ENCODE results near the gene CCDC7. TPM values are rescaled to one million over a fixed set of nuclear protein-coding genes. Genes with fewer than 3 reads are reported as not detected.
"Not testable (repeated sequence)": the region's sequence is repeated elsewhere in the genome, so short reads cannot be mapped to it uniquely, and the experiment has no call there.

Gene CCDC7
- 1 to 10 TPM; 1.8 to 6.8 (median 3.9) TPM for polyA plus RNA-seq (ENCODE audit: insufficient read length in 10 of 10)
- long read RNA-seq, donor 1 = 0 reads
- long read RNA-seq, donor 2 = 0 reads
- long read RNA-seq, donor 3 = 0 reads
- long read RNA-seq, donor 4 = 0 reads
- long read RNA-seq, donor 5 = 0 reads
- long read RNA-seq, donor 6 = 0 reads
- long read RNA-seq, donor 7 = 0 reads
- long read RNA-seq, donor 8 = 0 reads
- long read RNA-seq, donor 9 = 0 reads

GRCh38 chr10:32445740-32446535, at the start of gene CCDC7:
CCDC7 (plus strand) TSS chr10:32446140; CDS start chr10:32451643, 5,503 bp downstream.
- DNase-seq = peak; percentile 92 to 97 (median 96)

DNA sequence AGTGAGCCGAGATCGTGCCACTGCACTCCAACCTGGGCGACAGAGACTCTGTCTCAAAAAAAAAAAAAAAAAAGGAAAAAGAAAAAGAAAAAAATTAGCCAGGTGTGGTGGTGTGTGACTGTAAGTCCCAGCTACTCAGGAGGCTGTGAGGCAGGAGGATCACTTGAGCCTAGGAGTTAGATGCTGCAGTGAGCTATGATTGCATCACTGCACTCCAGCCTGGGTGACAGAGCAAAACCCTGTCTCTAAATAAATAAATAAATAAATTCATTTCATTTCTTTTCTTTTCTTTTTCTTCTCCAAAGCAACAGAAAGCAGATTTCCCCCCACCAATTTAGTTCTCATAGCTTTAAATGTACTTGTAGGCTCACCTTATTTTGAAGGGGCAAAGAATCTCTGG, 48.8 kb upstream of the CCDC7 start:
- DNase-seq = not testable (repeated sequence)

- not testable (repeated sequence) for DNase-seq
Observed at GRCh38 chr10:32399720-32400119, 46.2 kb upstream of the CCDC7 start.

GRCh38 chr10:32400961-32401360, 45.0 kb upstream of the CCDC7 start:
- DNase-seq = no peak

DNA sequence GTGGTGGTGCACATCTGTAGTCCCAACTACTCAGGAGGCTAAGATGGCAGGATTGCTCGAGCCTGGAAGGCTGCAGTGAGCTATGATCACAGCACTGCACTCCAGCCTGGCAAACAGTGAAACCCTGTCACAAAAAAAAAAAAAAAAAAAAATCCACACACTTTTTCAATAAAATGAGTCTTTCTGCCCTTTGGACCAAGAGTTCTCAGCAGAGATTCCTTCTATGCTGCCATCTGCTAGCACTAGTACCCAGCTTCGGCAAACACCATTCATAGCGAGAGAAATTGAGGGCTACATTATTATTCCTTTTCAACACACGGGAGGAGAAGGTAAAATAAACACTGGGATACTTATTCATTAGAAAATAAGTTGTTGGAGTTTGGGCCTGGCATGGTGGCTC, 43.4 kb upstream of the CCDC7 start:
- no peak for DNase-seq

- no peak for DNase-seq
Observed at GRCh38 chr10:32403091-32403490, 42.8 kb upstream of the CCDC7 start.

- DNase-seq = no peak
Observed at GRCh38 chr10:32408690-32409089, 37.2 kb upstream of the CCDC7 start.

DNA sequence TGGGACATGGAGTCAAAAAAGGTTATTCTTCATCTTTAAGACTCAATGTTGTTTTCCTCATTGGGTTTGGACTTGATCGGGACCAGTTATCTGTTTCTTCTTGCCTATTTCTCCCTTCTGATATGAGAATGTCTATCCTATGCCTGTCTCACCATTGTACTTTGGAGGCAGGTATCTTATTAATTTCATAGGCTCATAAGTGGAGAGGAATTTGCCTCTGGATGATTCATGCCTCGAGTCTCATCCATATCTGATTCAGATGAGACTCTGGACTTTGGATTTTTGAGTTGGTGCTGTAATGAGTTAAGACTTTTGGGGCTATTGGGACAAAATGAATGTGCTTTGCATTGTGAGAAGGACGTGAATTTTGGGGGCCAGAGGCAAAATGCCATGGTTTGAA, 36.2 kb upstream of the CCDC7 start:
- DNase-seq = no peak

GRCh38 chr10:32410569-32410968, 35.4 kb upstream of the CCDC7 start:
- no peak for DNase-seq

DNA sequence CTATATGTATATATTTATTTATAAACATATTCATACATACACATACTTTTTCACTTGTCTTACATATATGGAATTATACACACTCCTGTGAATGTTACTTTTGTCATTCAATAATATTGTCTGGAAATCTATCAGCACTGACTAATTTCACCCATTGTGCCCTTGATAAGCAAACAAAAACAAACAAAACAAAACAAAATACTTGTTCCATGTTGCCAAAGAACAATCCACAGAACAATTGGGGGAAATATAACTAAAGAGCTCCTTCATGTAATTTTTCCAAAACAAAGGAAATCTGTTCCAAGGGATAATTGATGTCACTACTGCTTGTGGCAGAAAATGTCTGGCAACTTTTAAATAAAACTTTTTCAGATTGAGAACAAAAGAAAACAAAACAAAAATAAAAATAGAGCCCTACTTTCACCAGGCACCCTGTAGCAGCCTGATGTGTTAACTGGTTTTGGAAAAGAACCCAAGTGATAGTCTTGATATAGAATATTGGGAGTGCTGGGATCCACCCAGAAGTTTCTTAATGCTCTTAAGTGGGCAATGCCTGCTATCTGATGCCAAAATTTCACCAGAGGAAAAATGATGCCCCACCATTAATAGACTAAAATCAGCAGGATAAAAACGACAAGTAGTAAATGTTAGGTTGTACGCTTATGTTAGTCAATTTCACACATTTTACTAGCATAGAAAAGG, 34.0 kb upstream of the CCDC7 start:
- DNase-seq = no peak

GRCh38 chr10:32412499-32412853, 33.5 kb upstream of the CCDC7 start:
- no peak for DNase-seq

- peak in 1 of 3 donors; percentile 90 for DNase-seq
Observed at GRCh38 chr10:32413513-32413912, 32.4 kb upstream of the CCDC7 start.

GRCh38 chr10:32415361-32415760, 30.6 kb upstream of the CCDC7 start:
- no peak for DNase-seq

DNA sequence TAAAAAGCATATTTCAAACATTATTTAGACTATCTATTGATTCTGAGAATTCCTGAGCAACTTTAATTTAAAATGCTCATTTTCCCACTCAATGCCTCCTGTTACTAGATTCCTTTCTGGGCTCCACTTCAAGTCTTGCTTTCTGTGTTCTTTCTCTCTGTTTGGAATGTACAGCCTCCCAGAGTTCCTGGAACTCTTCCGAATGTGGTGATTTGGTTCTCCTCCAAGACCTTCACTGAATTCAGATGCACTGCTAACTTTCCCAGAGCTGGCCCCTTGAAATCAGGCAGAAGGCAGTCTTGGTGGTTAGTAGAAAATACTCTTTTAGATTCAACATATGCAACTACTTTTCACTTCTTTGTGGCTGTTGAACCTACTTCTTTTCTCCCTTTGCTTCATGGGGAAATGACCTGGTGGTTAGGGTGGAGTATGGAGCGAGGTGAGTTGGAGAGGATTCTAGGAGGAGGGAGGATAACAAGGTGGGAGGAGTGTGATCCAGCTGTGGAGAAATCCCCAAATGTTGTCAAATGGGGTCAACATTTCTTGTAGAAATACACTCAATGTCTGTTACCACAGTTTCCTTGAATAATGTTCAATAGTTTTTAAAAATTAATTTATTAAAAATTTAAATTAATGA, 27.9 kb upstream of the CCDC7 start:
- DNase-seq = peak; percentile 90 to 96 (median 91)

- peak in 1 of 3 donors; percentile 11 for DNase-seq
Observed at GRCh38 chr10:32418572-32418971, 27.4 kb upstream of the CCDC7 start.

GRCh38 chr10:32419615-32420014, 26.3 kb upstream of the CCDC7 start:
- DNase-seq = no peak

DNA sequence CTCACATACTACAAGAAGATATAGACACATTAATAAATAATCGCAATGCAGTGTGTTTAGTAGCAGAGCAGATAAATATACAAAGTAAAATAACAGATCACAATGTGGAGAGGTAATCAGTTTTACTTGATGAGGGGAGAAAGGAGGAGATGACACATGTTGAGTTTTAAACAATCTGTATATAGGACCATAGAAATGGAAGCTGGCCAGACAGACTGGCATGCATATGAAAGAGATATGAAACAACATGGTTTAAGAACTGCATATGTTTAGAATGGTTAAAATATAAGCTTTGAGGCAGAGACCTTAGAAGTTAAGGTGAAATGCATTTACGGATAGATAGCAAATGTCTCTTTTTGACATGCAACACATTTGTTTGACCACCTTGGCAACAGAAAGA, 19.8 kb upstream of the CCDC7 start:
- no peak for DNase-seq

DNA sequence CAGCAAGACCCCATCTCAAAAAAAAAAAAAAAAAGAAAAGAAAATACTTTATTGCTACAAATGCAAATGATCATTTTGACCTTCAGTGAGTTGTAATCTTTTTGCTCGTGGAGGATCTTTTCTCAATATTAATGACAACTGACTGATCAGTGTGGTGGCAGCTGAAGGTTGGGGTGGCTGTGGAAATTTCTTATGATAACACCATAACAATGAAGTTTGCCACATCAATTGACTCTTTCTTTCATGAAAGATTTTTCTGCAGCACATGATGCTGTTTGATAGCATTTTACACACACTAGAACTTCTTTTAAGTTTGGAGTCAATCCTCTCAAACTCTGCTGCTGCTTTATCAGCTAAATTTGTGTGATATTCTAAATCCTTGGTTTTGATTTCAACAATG, 12.4 kb upstream of the CCDC7 start:
- DNase-seq = no peak

GRCh38 chr10:32436215-32436614, 9.7 kb upstream of the CCDC7 start:
- no peak for DNase-seq

DNA sequence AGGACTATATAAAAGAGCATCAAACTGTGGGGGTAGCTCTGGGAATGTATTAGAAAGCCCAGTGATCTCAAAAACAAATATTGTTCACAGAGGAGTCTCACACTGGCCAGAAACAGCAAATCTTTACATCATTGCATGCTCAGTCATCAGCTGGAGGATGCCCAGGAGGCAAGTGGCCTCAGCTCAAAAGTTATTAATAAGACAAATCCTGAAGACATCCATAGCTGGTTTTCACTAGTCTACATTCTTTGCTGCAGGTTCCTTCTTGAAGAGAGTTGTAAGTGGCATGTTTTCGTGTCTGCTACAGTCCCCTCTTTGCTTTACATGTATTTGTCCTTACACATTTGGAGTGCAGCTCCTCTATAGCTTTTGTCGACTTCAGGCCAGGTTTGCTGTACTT, 8.6 kb upstream of the CCDC7 start:
- DNase-seq = no peak

DNA sequence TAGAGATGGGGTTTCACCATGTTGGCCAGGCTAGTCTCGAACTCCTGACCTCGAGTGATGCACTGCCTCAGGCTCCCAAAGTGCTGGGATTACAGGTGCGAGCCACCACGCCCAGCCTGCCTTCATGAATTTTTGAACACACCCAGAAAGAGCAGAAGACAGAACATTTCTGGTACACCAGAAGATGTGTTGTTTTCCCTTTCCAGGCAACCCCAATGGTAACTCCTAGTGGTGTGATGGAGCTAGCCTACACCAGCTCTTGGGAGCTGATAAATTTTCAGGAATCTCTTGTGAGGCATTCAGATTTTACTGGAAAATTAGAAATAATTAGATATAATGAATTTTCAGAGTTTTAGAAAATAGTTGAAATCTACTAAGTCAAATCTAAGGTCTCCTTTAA, 904 bp upstream of the CCDC7 start:
- peak in 1 of 3 donors; percentile 12 for DNase-seq

Data from muscle of back (tissue), 13 donors.